ENCODE measurements around the gene NPAS3.

Gene NPAS3

DNA sequence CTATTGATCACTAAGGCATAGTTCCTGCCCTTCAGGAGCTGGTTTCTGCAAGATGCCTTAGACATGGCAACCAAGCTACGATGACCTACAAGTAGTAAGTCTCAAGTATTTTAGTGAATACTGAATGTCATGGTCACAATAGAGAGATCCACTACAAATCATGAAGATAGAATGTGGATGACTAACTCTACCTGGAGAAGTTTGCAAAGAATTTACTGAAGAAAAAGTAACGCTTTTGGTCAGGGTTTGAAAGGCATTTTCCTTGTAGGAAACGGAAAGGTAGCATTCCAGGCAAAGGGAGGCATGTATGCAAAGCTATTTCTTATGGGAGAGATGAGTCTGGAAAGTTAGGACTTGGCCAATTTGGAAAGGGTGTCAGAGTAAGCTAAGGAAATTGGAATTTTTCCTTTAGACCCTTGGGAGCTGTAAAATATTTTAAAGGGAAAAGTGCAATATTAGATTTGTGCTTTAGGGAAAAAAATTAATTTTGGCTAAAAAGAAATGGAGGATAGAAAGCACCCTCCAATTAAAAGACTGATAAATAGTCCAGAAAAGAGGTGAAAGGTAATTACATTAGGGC, 634.7 kb downstream of the NPAS3 start:
- DNase-seq (ENCODE audit: low read depth, low spot score), result peak; percentile 29

DNA sequence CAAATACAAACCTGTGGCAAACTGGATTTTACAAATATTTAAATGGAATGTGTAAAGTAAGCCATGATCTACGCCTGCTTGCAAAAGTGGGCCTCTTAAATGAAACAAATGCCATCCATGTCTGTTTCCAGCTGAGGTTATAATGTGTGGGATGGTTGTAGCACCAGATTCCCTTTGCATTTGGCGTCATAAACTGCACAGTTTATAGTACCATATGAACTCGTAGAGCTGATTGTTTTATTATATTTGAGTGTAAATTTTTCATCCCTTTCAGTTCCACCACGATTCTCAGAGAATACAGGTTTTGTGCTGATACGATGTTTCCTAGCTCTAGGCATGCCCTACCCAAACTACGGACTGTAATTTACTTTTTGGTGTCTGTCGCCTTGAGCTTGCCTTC, 637.3 kb downstream of the NPAS3 start:
- DNase-seq (ENCODE audit: low read depth, low spot score), result no peak

DNA sequence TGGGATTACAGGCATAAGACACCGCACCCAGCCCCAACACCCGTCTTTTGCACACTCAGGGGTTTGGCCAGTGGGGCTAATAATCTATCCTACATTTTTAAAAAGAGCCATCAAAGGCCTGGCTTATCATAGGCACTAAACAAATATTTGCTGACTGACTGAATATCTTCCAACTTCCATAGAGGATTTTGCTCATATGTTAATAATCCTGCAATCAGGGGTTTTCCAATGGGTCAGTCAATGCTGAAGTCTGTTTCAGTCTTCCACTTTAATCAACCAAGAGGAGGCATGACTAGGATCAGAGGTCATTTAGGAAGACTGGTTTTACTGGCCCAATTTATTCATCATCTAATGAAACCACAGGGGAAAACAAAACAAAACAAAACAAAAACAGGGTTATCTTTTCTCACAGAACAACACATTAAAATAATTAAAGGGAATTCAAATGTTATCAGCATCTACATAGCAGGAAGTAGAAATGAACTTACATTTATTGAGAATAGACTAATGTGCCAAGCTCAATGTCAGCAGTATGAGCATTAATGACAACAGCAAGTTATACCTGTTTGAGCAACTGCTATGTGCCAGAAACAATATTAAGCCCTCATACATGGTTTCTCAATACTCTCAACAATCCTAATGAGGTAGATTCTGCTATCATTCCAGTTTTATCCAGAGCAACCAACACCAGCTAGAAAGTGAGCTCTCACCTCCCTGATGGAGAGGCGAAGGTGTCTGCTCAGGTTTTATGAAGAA, 640.0 kb downstream of the NPAS3 start:
- DNase-seq (ENCODE audit: low read depth, low spot score), result no peak

DNA sequence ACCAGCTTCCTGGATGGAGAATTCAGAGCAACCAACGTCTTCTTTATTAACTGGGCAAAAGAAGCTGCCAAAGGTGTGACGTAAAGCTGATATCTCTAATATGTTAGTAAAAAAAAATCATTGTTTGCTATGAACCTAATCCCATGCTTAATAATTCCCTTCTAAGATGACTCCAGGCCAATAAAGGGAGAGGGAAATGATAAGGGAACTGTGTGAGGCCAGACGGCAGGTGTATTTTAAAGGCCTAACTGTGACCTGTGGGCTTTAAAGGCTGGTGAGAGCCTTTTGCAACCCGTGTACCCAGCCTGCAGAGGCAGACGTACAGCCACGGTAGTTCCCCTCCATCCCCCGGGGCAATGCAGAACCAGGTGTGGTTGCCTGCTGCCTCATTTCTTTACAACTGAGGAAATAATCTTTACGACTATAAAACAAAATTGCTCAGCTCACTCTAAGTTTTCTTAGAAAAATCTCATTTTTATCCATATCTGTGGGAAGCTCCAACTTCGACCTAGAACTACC, 641.6 kb downstream of the NPAS3 start:
- no peak for DNase-seq (ENCODE audit: low read depth, low spot score)

DNA sequence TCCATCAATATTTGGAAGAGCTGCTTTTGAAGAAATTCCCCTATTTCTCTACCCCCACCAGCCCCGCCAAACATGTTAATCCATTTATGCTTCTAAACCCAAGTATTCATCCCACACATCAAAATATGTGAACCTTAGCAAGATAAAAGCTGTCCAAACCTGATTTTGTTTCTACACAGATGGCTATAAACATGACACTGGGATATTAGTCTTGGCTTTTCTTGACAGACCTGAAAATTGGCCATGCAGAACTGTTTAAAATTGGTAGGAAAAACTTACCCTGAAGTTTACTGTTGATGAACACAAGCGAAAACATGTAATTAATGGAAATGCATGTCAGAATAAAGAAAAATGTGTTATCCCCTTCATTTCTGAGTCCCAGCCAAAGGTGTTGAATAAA, 642.2 kb downstream of the NPAS3 start:
- DNase-seq (ENCODE audit: low read depth, low spot score), result no peak

DNA sequence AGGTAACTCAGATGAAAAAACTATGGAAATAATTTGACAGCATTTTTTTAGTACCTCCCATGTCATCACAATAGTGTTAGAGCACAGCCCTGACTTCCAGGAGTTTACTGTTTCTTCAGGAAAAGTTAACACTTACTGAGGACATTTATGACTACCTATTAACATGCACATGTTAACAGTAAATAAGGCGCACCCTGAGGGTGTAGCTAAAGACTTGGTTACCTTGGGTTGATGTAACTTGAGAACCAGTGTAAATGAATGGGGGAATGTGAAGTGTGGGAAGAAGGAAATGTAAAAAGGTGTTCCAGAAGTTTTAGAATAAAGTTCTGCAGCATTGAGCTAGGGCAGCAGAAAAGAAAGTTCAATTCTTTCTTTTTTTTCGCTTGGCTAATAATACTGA, 646.0 kb downstream of the NPAS3 start:
- DNase-seq (ENCODE audit: low read depth, low spot score), result no peak

DNA sequence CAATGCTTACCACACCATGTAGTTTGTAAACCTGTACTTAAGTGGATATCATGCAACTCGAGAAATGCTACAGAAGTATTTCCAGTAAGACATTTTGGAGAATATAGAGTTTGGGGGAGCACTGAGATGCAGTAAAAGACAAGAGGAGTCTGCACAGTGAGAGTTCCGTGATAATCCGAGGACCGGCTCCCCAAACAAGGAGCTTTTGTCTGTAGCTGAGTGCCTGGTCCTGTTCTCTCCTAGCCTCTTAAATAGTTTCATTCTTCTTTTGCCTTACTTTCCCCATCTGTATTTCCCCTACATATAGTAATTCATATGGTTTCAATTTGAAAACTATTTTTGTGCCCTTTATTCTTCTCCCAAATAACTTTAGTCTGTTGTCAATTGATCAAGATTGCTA, 648.1 kb downstream of the NPAS3 start:
- DNase-seq (ENCODE audit: low read depth, low spot score), result no peak

DNA sequence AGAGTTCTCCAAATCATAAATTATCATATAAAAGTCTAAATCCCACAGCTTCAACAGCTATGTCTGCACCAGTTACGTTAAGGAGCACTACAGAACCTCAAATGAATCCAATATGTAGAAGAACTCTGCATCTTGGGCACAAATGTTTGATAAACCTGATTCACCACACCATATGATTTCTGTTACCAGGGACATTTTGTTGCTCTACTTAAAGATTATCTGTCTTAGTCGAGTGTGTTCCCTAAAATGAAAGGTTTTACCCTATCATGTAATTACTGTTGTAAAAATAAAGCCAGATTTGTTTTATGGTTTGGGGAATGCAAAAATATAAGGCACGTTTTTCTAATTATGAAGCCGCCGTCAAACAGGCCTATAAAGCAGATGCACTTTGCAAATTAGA, 649.1 kb downstream of the NPAS3 start:
- no peak for DNase-seq (ENCODE audit: low read depth, low spot score)

DNA sequence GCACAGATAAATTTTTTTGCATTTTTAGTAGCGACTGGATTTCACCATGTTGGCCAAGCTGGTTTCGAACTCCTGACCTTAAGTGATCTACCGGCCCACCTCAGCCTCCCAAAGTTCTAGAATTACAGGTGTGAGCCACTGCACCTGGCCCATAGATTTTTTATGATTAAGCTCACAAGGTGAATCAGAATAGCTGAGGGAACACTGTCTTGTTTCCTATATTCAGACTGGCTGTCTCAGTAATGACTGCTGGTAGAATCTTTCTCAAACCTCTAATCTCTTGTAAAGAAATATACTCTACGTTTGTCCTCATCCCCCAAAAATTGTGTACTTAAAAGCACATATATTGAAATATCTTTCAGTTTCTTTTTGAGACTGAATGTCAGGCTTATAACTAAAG, 650.1 kb downstream of the NPAS3 start:
- no peak for DNase-seq (ENCODE audit: low read depth, low spot score)

DNA sequence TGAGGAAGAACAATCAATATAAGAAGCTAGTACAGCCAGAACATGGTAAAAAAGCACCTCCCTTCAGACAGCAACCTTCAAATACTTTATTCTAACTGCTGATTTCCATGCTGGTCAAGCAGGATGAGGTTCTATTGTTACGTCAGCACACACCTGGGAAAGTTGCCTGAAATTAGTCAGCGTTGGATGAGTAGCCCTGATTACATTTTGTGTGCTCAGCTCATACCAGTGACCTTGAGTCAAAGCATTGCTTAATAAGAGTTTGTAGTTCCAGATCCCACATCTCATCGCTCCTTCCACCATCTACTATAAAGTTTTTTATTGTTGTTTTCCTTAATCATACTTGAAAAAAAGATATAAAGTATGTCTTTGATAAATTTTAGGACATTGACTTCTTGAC, 650.7 kb downstream of the NPAS3 start:
- DNase-seq (ENCODE audit: low read depth, low spot score), result peak; percentile 80

DNA sequence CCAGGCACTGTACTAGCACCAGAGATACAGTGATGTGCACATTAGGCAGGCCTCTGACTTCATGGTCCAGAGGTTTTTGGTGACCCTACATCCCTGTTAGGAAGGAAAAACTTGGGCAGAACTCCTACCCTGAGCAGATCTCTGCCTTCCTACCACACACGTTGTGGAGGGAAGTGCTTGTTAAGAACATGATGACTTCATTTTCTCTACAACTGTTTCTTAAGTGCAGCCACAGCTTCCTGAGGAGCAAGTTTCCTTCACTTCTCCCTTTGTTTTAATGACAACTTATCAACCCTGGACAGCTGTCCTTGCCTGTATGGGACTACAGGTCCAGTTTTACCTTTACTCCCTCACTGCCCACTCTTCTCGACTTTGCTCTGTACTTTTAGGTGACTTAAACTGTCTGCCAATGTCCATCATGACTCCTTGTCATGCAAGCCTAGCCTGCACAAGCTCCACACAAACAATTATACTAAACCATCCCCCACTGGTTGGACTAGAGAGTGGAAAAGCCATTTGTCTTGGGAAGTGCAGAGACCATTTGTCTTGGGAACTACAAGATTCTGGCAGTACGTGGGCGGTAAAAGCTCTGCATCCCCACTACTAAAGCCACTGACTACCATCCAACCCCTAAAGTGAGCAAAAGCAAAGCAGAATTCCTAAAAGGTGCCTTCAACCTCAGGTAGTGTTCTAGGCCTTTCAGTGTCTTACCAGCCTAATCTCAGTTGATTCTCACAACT, 652.4 kb downstream of the NPAS3 start:
- DNase-seq (ENCODE audit: low read depth, low spot score), result no peak

DNA sequence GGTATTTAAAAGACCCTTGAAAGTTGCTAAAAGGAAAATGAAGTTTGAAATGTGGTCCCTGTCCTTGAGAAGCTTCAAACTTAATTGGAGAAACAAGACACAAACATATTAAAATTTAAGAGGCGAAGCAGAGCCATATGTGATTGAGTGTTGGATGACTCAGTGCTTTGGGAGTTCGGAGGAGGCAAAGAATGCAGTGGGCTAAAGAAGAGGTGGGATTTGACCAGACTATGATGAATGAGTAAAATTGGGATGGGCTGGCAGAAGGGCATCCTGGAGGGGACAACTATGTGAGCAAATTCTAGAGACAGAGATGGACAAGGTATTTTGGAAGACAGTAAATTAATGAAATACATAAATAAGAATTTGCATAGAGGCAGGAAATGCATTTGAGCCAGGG, 653.6 kb downstream of the NPAS3 start:
- DNase-seq (ENCODE audit: low read depth, low spot score), result peak; percentile 58

DNA sequence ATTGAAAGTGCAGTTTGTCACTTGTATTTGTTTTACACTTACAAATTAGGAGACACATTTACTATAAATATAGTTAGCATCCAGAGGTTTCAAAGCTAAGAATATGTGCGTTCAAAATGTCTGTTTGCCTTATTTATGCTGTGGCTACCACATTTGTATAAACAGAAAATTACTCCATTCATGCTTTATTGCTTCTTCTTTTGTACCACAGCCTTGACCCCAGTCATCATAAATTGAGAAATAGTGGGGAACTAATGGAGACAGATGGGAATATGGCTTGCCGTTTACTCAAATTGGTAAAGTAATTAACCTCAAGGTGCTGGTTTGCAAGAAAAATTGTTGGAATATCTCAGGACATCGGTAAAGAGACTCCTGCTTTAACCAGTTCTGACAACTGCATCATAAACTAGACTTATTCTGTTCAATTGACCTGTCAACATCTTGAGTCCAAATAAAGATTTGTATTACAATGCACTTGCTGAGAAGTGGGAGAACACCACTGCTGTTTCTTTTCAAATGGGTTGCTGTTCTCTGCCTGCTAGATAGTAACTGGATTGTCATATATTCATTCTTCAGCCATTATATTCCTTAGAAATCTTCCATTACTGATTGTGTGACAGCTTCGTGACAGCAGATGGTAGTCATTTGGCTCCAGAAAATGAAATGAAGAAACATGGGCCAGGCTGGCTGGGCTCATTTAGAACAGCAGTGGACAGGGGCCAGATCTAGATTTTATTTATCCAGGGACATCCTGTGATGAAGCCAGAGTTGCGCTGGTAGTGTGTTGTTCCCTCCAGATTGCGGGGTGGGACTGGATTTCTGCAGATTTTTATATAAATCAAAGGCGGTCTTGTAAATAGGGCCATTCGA, 657.8 kb downstream of the NPAS3 start:
- no peak for DNase-seq (ENCODE audit: low read depth, low spot score)

DNA sequence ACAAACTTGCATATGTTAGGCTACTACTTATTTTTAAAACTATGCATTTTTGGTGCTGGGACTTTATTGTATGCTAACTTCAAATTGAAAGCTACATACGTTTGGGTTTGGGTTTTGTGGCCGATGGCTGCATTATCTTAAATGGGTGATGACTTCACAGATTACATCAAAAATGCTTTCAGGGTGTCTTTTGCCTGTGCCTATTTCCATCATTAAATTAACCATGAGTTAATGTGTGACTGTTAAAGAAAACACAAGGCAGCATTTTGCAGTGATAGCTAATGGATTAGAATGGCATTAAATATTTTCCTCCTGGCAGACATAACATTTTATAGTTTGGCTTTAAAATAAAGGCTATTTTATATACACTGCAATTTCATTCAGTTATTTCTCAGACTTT, 659.9 kb downstream of the NPAS3 start:
- DNase-seq (ENCODE audit: low read depth, low spot score), result no peak

DNA sequence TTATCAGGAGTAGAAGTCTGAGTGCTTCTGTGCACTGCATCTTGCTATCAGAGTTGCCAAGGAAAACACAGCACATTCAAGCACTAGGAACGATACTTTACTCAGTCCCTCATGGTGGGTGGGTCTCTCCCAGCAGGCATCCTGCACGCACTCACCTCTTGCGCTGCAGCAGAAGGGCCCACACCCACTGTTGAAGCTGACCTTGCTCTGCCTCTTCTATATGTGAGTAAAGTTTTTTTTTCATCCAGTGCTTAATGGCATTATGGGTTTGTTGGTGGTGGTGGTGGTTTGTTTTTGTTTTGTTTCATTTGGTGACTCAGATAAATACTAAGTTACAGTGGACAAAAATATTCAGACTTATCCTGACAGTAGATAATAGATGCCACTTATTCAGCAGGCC, 663.7 kb downstream of the NPAS3 start:
- peak; percentile 49 for DNase-seq (ENCODE audit: low read depth, low spot score)

DNA sequence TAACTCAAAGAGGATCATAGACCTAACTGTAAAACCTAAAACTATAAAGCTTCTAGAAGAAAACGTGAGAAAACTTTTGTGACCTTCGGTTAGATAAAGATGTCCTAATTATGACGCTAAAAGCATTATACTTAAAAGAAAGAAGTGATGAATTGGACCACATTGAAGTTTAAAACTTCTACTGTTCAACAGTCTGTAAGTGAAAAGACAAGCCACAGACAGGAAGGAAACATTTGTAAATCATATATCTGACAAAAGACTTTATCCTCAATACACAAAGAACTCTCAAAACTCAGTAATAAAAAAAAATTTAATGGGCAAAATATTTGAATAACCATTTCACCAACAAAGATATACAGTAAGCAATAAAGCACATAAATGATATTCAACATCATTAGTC, 667.9 kb downstream of the NPAS3 start:
- DNase-seq (ENCODE audit: low read depth, low spot score), result no peak

DNA sequence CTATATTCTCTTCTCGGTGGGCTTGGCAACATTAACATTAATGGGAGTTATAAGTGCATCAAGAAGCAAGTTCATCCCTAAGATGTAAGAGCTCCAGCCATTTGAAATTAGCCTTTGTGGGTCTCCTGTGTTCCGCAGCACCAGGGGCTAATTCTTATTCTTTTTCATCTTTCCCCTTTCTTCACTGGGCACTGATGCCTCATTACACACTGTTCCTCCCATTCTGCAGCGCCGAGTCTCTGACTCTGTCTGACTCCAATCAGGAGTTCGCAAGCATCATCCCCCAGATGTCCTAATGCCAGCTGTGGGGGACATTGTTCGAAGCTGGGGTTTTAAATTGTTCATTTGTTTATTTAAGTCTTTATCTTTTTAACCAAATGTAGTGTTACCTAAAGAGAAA, 670.9 kb downstream of the NPAS3 start:
- no peak for DNase-seq (ENCODE audit: low read depth, low spot score)

DNA sequence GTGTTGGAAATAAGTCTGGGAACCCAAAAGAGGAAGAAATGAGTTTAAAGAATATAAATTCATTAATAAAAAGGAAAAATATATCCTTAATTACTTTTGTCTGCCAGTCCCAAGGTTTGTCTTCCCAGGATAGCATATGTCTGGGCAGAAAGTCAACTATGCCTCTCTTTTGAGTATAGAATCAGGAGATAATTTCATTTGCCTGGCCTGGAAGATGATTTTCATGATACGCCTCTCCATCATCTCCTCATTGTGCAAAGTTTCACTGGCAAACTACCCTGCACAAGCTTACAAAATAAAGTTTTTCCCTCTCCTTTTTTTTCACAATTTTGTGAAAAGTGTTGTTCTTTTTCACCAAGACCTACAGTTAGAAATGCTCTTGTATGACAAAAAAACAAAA, 671.4 kb downstream of the NPAS3 start:
- DNase-seq (ENCODE audit: low read depth, low spot score), result no peak

DNA sequence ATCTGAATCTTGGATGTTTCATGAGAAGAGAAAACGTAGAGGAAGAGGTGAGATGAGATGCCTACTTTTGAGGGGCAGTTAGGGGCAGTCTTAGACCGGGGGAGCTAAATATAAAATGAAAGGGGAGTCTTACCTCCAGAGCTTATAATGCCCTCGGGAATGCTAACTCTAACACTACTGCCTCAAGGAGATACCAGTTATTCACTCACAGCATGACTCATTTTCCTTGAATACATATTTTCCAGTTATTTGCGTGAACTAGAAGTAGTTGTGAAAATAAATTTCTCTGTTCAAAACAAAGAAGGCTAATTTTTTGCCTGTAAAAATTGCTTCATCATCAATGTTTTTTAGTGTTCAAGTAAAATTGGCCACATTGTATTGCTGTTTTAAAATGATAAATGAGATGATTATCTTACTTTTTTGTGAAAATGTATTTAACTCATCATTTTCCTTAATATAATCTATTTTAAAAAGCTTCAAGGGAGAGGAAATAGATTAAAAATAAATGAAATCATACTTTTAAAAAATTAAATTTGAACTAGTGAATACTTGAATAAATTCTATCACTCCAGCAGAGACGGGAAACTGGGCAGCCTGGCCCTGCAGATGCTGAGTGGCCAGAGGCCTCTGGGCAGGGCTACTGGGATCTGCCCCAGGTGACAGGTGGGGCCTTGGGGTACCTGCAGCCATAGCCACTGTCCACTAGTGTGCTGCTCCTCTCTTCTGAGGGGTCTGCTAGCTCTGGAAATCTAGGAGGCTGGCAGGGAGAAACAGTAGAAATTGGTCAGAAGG, 672.9 kb downstream of the NPAS3 start:
- DNase-seq (ENCODE audit: low read depth, low spot score), result no peak

DNA sequence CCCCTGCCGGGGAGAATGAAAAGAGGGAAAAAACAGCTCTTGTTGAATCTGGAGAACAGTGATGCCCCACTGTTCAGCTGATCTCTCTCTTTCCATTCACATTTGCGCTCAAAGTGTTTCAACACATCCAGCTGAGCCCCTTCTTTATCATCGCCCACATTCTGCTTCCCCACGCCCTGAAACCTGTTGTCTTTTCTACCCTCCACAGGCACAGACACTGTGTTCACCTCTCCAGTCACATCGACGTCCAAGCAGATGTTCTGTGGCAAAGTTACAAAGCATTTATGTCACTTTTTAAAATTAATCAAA, 673.5 kb downstream of the NPAS3 start:
- no peak for DNase-seq (ENCODE audit: low read depth, low spot score)

DNA sequence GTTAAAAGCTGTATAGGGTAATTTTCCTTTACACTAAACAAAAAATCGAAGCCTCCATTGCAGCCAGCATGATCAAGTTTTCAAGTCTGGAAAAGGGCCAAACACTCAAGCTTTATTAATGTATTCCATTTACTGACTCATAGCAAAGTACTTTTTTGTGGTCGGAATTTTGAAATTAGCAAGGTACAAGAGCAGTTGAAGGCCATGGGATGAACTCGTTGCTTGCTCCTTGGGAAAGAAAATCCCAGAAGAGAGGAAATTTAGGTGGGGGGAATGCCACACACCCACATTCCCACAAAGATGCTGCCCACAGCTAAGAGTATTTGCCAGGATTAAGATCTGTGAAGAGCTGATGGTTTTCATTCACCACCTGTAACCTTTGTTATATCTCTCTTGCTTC, 678.5 kb downstream of the NPAS3 start:
- peak; percentile 88 for DNase-seq (ENCODE audit: low read depth, low spot score)
